PC-3 (cell line): Measurements from ENCODE around the gene PGAM2. TPM values are rescaled to one million over a fixed set of nuclear protein-coding genes. Genes with fewer than 3 reads are reported as not detected.

Experiments
- ATAC-seq: fragments of 200-7000 bp; cut with Tn5 transposase; 2 replicates; pipeline ENCODE4 v1.9.1; 2020; ENCODE audit warnings: mild to moderate bottlenecking, moderate library complexity
- BruUV-seq: library from RNA; stranded (reverse); fragments of 400-500 nt; replicated peaks from 2 replicates; lab custom pipeline; 2021; lab: Mats Ljungman, UMichigan
- CTCF ChIA-PET: fragments of 300-600 bp; sonication (Branson Sonifier 250); formaldehyde crosslinking; loops from one replicate; lab custom pipeline; 2022; ENCODE audit warnings: antibody characterized with exemption; lab: Charles Lee
- POLR2A ChIA-PET: fragments of 300-600 bp; sonication (Branson Sonifier 250); formaldehyde crosslinking; loops from one replicate; lab custom pipeline; 2022; ENCODE audit warnings: antibody characterized with exemption; ENCODE audit not compliant: unreplicated experiment; lab: Charles Lee
- DNase-seq: peaks from one replicate; pipeline ENCODE4 v3.0.0-alpha.2; 2015
- H2AFZ ChIP-seq: fragments of 300-600 bp; sonication (generic); 2 replicates; pipeline ENCODE4 v1.6.0; 2016; ENCODE audit warnings: antibody characterized with exemption, low read length
- H3F3A ChIP-seq: fragments of 300-600 bp; sonication (generic); one replicate; pipeline ENCODE4 v1.6.0; 2017; ENCODE audit warnings: antibody characterized with exemption, low read length, control low read depth, mild to moderate bottlenecking; ENCODE audit not compliant: unreplicated experiment
- H3K27ac ChIP-seq: fragments of 300-600 bp; sonication (generic); 2 replicates; pipeline ENCODE4 v1.5.1; 2016; ENCODE audit warnings: mild to moderate bottlenecking, low read length
- H3K27me3 ChIP-seq: fragments of 300-600 bp; sonication (generic); 2 replicates; pipeline ENCODE4 v1.6.1; 2016; ENCODE audit warnings: low read length, mixed read lengths
- H3K36me3 ChIP-seq: fragments of 300-600 bp; sonication (generic); 2 replicates; pipeline ENCODE4 v1.6.1; 2016; ENCODE audit warnings: low read depth, mixed run types, low read length, mixed read lengths
- H3K4me1 ChIP-seq: fragments of 300-600 bp; sonication (generic); 2 replicates; pipeline ENCODE4 v1.5.1; 2016; ENCODE audit warnings: low read length; ENCODE audit not compliant: insufficient read depth
- H3K4me2 ChIP-seq: fragments of 300-600 bp; sonication (generic); 2 replicates; pipeline ENCODE4 v1.6.0; 2016; ENCODE audit warnings: low read length
- H3K4me3 ChIP-seq: fragments of 300-600 bp; sonication (generic); 2 replicates; pipeline ENCODE4 v1.5.1; 2016; ENCODE audit warnings: mild to moderate bottlenecking, low read length, mixed read lengths
- H3K79me2 ChIP-seq: fragments of 300-600 bp; sonication (generic); 2 replicates; pipeline ENCODE4 v1.6.1; 2017; ENCODE audit warnings: low read length, mixed read lengths
- H3K9ac ChIP-seq: fragments of 300-600 bp; sonication (generic); 2 replicates; pipeline ENCODE4 v1.6.0; 2016; ENCODE audit warnings: mild to moderate bottlenecking, low read length
- H3K9me2 ChIP-seq: fragments of 300-600 bp; sonication (generic); replicated peaks from 2 replicates; pipeline ENCODE4 v1.6.1; 2016; ENCODE audit warnings: mixed run types, low read length, mixed read lengths
- H3K9me3 ChIP-seq: fragments of 300-600 bp; sonication (generic); 2 replicates; pipeline ENCODE4 v1.6.1; 2016; ENCODE audit warnings: low read length, mixed read lengths
- H4K20me1 ChIP-seq: fragments of 300-600 bp; sonication (generic); 2 replicates; pipeline ENCODE4 v1.6.1; 2016; ENCODE audit warnings: low read length, mixed read lengths
- CTCF ChIP-seq: fragments of 300-600 bp; sonication (generic); conservative IDR thresholded peaks from 2 replicates; pipeline ENCODE4 v1.5.1; 2017; ENCODE audit warnings: antibody characterized with exemption, low read depth, mild to moderate bottlenecking, low read length
- EZH2 ChIP-seq: fragments of 300-600 bp; sonication (generic); IDR thresholded peaks from one replicate; pipeline ENCODE4 v1.6.1; 2017; ENCODE audit warnings: antibody characterized with exemption, mild to moderate bottlenecking, low read length; ENCODE audit not compliant: unreplicated experiment
- EZH2phosphoT487 ChIP-seq: fragments of 300-600 bp; sonication (generic); IDR thresholded peaks from 2 replicates; pipeline ENCODE4 v1.6.1; 2018; ENCODE audit warnings: mild to moderate bottlenecking, antibody characterized with exemption, low read length, borderline replicate concordance
- intact Hi-C: fragments of 100-400 bp; cut with micrococcal nuclease; formaldehyde crosslinking; loops from 2 replicates; pipeline ENCODE4 v1.9.0; 2023
- total RNA-seq: library from RNA; depleted of rRNA; stranded (reverse); fragments of >200 nt; gene quantifications from 2 replicates; pipeline ENCODE4 v1.2.3, GENCODE V29; 2014

PGAM2 gene
- total RNA-seq, 1 experiment from 2014 or later: 0.95 TPM

GRCh38 chr7:44062180-44062902 lies 3.0 kb downstream of the PGAM2 start:
- no peak for ATAC-seq
- Histone ChIP-seq H3K9me2 (no peaks in the 10 kb centered on the region), H3K27ac (no peak overlapping the region), H3K79me2 (no peaks in the 10 kb centered on the region), H3K4me1 (no peaks in the 10 kb centered on the region), H3K4me3 (no peak overlapping the region), H4K20me1 (no peaks in the 10 kb centered on the region), H3F3A (no peaks in the 10 kb centered on the region), H3K9ac (no peak overlapping the region), H3K9me3 (no peaks in the 10 kb centered on the region), H3K36me3 (peaks cover 26% of the 10 kb centered on the region; the same call in 1 of the 2 replicates), H3K4me2 (no peak overlapping the region), H3K27me3 (no peaks in the 10 kb centered on the region), H2AFZ (no peak overlapping the region)
- intact Hi-C loops: no loop called here
- no TSS peak for BruUV-seq
- ChIA-PET POLR2A (no interaction called here), CTCF (no interaction called here)
- TF ChIP-seq CTCF: no peak
- TF ChIP-seq EZH2phosphoT487: no peak
- no peak for TF ChIP-seq EZH2
- no peak for DNase-seq

- Histone ChIP-seq H3K4me2 (no peak overlapping the region), H3K36me3 (peaks cover 33% of the 10 kb centered on the region; the same call in 1 of the 2 replicates), H4K20me1 (no peaks in the 10 kb centered on the region), H3K27ac (no peak overlapping the region), H3K9me3 (no peaks in the 10 kb centered on the region), H3K9me2 (no peaks in the 10 kb centered on the region), H3K27me3 (no peaks in the 10 kb centered on the region), H3K79me2 (no peaks in the 10 kb centered on the region), H3K4me3 (no peak overlapping the region), H3K4me1 (no peaks in the 10 kb centered on the region), H3K9ac (no peak overlapping the region), H2AFZ (no peak overlapping the region), H3F3A (no peaks in the 10 kb centered on the region)
- intact Hi-C loops: no loop called here
- no peak for ATAC-seq
- BruUV-seq: TSS peak; percentile 2
- DNase-seq: no peak
- ChIA-PET CTCF (no interaction called here), POLR2A (no interaction called here)
- TF ChIP-seq CTCF: no peak
- TF ChIP-seq EZH2phosphoT487: no peak
- no peak for TF ChIP-seq EZH2
These were observed 3.7 kb downstream of the PGAM2 start for GRCh38 chr7:44061645-44062179.
